ENCODE results near the gene FOXA1. TPM values are rescaled to one million over a fixed set of nuclear protein-coding genes. Genes with fewer than 3 reads are reported as not detected.

FOXA1 gene
- total RNA-seq, 1 donor = 0.36 TPM

DNA sequence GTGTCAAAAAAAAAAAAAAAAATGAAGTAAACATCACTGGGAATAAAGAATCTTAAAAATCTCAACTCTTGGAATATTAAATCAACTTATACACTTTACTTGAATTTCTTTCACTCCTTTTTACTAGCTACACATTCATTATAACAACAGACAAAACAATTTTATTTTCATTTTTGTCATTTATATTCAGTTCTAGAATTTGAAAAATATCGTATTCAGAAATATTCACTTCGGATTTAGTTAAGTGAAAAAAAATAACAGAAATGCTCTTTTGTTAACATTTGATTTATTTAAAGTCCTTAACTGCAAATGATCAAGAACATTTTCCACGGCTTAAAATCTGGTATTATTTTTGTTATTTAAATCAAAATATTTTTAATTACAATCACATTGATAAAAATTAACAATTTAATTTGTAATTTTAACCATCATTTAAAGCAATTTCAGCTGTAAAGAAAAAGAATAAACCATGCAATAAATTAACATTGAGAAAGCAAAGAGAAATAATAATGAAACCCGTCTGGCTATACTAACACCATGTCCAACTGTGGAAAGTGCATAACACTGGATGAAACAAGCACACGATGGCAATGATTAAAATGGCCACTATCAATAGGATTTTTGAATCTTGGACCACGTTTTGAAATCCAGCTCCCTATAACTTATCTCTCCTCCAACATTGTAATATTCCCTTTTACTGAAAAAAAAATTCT, 5.2 kb downstream of the FOXA1 start:
- no peaks in the 10 kb centered on the region for H3K36me3 ChIP-seq (ENCODE audit: insufficient read depth, low read length)
- peaks cover 90% of the 10 kb centered on the region for H3K27me3 ChIP-seq (ENCODE audit: insufficient read depth, low read length)
- no peaks in the 10 kb centered on the region for H3K9me3 ChIP-seq (ENCODE audit: low read depth, low read length)
- DNase-seq (ENCODE audit: insufficient read length, low spot score, missing footprints) = peak; percentile 50
- H2AFZ ChIP-seq (ENCODE audit: low read length) = no peak overlapping the region
- no peaks in the 10 kb centered on the region for H3K79me2 ChIP-seq (ENCODE audit: insufficient read depth, low read length)
- no peak overlapping the region for H3K4me2 ChIP-seq (ENCODE audit: insufficient read depth, low read length)
- H3K27ac ChIP-seq (ENCODE audit: low read depth, low read length) = no peak overlapping the region
- TF ChIP-seq, protein P1, sequence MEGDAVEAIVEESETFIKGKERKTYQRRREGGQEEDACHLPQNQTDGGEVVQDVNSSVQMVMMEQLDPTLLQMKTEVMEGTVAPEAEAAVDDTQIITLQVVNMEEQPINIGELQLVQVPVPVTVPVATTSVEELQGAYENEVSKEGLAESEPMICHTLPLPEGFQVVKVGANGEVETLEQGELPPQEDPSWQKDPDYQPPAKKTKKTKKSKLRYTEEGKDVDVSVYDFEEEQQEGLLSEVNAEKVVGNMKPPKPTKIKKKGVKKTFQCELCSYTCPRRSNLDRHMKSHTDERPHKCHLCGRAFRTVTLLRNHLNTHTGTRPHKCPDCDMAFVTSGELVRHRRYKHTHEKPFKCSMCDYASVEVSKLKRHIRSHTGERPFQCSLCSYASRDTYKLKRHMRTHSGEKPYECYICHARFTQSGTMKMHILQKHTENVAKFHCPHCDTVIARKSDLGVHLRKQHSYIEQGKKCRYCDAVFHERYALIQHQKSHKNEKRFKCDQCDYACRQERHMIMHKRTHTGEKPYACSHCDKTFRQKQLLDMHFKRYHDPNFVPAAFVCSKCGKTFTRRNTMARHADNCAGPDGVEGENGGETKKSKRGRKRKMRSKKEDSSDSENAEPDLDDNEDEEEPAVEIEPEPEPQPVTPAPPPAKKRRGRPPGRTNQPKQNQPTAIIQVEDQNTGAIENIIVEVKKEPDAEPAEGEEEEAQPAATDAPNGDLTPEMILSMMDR (IDR thresholded peaks at IDR 0.05; ENCODE audit: extremely low read depth, low read depth, low read length) = no peak
- H4K20me1 ChIP-seq (ENCODE audit: insufficient read depth, low read length) = no peaks in the 10 kb centered on the region
- no peak overlapping the region for H3K4me3 ChIP-seq (ENCODE audit: insufficient read depth, low read length)
- no peaks in the 10 kb centered on the region for H3K4me1 ChIP-seq (ENCODE audit: insufficient read depth, low read length)

DNA sequence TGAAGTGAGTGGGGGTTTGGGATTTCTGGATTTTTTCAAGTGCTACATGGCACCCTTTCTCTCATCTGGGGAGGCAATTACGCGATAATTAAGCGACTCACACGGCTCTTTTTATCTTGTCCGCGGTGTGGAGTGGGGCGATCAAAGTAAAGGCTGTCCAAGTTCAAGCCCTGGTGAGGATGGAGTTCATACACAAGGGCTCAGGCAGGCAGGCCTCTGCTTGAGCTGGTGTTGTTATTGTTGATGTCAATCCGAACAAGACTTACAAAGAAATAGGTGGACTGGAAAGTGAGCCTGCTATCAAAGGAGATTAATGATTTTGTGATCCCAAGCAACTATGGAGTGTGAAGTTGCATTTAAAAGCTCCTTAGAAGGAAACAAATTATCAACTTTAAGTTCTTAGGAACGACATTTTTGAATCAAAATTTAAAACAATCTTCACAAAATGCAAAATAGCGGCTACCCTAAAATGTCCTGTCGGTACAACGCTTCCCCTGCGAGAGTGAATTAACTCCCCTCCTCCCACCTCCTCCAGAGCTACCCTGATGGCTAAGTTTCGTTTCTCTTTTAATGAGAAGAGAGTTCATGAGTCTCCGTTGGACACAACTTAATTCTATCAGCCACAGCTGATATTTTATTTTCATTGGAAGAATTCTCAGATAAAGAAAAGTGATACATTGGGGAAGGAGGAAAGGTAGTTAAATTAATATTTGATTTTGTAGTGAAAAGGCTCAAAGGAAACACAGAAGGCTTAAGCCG, 5.9 kb downstream of the FOXA1 start:
- H4K20me1 ChIP-seq (ENCODE audit: insufficient read depth, low read length) = no peaks in the 10 kb centered on the region
- H3K4me2 ChIP-seq (ENCODE audit: insufficient read depth, low read length) = no peak overlapping the region
- H3K9me3 ChIP-seq (ENCODE audit: low read depth, low read length) = no peaks in the 10 kb centered on the region
- H3K79me2 ChIP-seq (ENCODE audit: insufficient read depth, low read length) = no peaks in the 10 kb centered on the region
- H3K36me3 ChIP-seq (ENCODE audit: insufficient read depth, low read length) = no peaks in the 10 kb centered on the region
- H2AFZ ChIP-seq (ENCODE audit: low read length) = no peak overlapping the region
- H3K27ac ChIP-seq (ENCODE audit: low read depth, low read length) = no peak overlapping the region
- DNase-seq (ENCODE audit: insufficient read length, low spot score, missing footprints) = no peak
- no peak overlapping the region for H3K4me3 ChIP-seq (ENCODE audit: insufficient read depth, low read length)
- peaks cover 98% of the 10 kb centered on the region for H3K27me3 ChIP-seq (ENCODE audit: insufficient read depth, low read length)
- no peaks in the 10 kb centered on the region for H3K4me1 ChIP-seq (ENCODE audit: insufficient read depth, low read length)
- TF ChIP-seq, protein P1 (IDR thresholded peaks at IDR 0.05; ENCODE audit: extremely low read depth, low read depth, low read length) = no peak

DNA sequence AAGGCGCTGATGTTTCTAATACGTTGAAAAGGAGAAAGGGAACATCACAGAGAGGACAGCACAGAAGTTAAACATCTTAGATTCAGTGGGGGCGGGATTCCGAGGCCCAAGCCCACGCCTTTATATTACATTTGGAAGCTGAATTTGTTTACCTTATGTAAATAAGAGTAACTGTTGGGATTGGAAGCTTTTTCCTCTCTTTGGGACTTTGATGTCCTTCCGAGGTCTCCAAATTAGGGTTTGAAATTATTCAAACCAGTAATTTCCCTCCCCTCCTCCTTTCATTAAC, 6.4 kb downstream of the FOXA1 start:
- Histone ChIP-seq H2AFZ (ENCODE audit: low read length) (no peak overlapping the region), H3K27ac (ENCODE audit: low read depth, low read length) (no peak overlapping the region), H4K20me1 (ENCODE audit: insufficient read depth, low read length) (no peaks in the 10 kb centered on the region), H3K79me2 (ENCODE audit: insufficient read depth, low read length) (no peaks in the 10 kb centered on the region), H3K4me1 (ENCODE audit: insufficient read depth, low read length) (no peaks in the 10 kb centered on the region), H3K4me2 (ENCODE audit: insufficient read depth, low read length) (no peak overlapping the region), H3K27me3 (ENCODE audit: insufficient read depth, low read length) (peaks cover 98% of the 10 kb centered on the region), H3K4me3 (ENCODE audit: insufficient read depth, low read length) (no peak overlapping the region), H3K36me3 (ENCODE audit: insufficient read depth, low read length) (no peaks in the 10 kb centered on the region), H3K9me3 (ENCODE audit: low read depth, low read length) (no peaks in the 10 kb centered on the region)
- DNase-seq (ENCODE audit: insufficient read length, low spot score, missing footprints) = peak; percentile 78
- TF ChIP-seq, protein P1 (IDR thresholded peaks at IDR 0.05; ENCODE audit: extremely low read depth, low read depth, low read length) = no peak

DNA sequence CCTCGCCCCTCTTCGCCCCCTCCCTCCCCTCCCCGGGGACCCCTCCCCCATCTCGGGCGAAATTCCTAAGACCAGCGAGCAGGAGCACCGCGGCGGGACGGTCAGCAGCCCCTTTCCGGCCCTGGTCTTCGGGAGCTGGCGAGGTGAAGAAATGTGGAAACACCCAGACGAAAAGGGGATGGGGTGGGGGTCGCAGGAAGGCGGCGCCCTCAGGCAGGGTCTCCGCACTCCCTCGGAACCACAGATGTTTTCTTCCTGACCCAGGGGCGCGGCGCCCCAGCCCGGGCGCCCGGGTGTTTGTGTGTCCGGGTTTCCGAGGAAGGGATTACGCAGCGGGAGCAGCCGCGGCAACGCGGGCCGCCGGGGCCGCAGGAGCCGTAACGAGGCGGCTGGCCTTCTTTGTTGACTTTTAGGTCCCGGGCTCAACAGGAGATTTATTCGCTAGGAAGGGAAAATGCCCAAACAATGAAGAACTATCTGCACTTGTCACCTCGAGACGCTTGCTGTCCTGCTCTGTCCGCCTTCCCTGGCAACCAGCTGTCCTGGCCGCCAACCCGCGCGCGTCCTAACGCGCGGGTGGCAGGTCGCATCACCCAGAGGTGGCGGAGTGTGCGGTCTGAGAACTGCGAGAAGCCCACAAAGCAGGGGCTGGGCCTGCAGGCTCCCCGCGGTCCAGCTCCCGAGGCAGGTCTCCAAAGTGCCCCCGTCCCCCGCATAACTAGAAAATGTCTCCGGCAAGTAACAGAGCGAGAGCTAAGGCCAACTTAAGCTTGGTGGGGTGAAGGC, 7.0 kb downstream of the FOXA1 start:
- Histone ChIP-seq H3K36me3 (ENCODE audit: insufficient read depth, low read length) (no peaks in the 10 kb centered on the region), H2AFZ (ENCODE audit: low read length) (no peak overlapping the region), H3K9me3 (ENCODE audit: low read depth, low read length) (no peaks in the 10 kb centered on the region), H3K4me1 (ENCODE audit: insufficient read depth, low read length) (no peaks in the 10 kb centered on the region), H3K4me3 (ENCODE audit: insufficient read depth, low read length) (no peak overlapping the region), H3K27ac (ENCODE audit: low read depth, low read length) (no peak overlapping the region), H3K27me3 (ENCODE audit: insufficient read depth, low read length) (peaks cover 98% of the 10 kb centered on the region), H3K79me2 (ENCODE audit: insufficient read depth, low read length) (no peaks in the 10 kb centered on the region), H4K20me1 (ENCODE audit: insufficient read depth, low read length) (no peaks in the 10 kb centered on the region), H3K4me2 (ENCODE audit: insufficient read depth, low read length) (no peak overlapping the region)
- peak; percentile 36 for DNase-seq (ENCODE audit: insufficient read length, low spot score, missing footprints)
- TF ChIP-seq, protein P1 (IDR thresholded peaks at IDR 0.05; ENCODE audit: extremely low read depth, low read depth, low read length) = no peak

Measured in osteoblast (primary cell).